Upper lobe of right lung (tissue), 1 donor: ENCODE data around the gene IHH. TPM values are rescaled to one million over a fixed set of nuclear protein-coding genes. Genes with fewer than 3 reads are reported as not detected.

Experiments used
- ATAC-seq: fragments of 200-7000 bp; cut with Tn5 transposase; one replicate; pipeline ENCODE4 v1.9.1; 2020; ENCODE audit warnings: mild to moderate bottlenecking, moderate library complexity
- DNase-seq: peaks from one replicate; pipeline ENCODE4 v3.0.0-alpha.2; 2020
- H3K27ac ChIP-seq: fragments of 200-600 bp; one replicate; pipeline ENCODE4 v1.8.0; 2022
- H3K27me3 ChIP-seq: fragments of 200-600 bp; one replicate; pipeline ENCODE4 v1.8.0; 2022; ENCODE audit warnings: mild to moderate bottlenecking
- H3K36me3 ChIP-seq: fragments of 200-600 bp; one replicate; pipeline ENCODE4 v1.8.0; 2022
- H3K4me1 ChIP-seq: fragments of 200-600 bp; one replicate; pipeline ENCODE4 v1.8.0; 2022
- H3K4me3 ChIP-seq: fragments of 200-600 bp; one replicate; pipeline ENCODE4 v1.8.0; 2022; ENCODE audit warnings: mild to moderate bottlenecking
- H3K9me3 ChIP-seq: fragments of 200-600 bp; one replicate; pipeline ENCODE4 v1.8.0; 2022
- intact Hi-C: fragments of 100-400 bp; cut with DNase I; formaldehyde crosslinking; loops from one replicate; pipeline ENCODE4 v1.11.0; 2022
- total RNA-seq: library from RNA; stranded (reverse); fragmentation: NEBNext Ultra II Directional; extraction: Animal tissue kit (Norgen Biotek cat#: 25700); gene quantifications from one replicate; pipeline ENCODE4 v1.2.1, GENCODE V29; 2021
- TF ChIP-seq, protein P1 (sequence below): fragments of 200-600 bp; IDR thresholded peaks from one replicate; pipeline ENCODE4 v1.8.0; 2022; ENCODE audit warnings: antibody characterized with exemption
- donor health status: DM: no; HTN: yes; CAD: no; lungs with severe emphysema.

The IHH gene
- total RNA-seq, 1 donor from 2014 or later = 0.69 TPM

DNA sequence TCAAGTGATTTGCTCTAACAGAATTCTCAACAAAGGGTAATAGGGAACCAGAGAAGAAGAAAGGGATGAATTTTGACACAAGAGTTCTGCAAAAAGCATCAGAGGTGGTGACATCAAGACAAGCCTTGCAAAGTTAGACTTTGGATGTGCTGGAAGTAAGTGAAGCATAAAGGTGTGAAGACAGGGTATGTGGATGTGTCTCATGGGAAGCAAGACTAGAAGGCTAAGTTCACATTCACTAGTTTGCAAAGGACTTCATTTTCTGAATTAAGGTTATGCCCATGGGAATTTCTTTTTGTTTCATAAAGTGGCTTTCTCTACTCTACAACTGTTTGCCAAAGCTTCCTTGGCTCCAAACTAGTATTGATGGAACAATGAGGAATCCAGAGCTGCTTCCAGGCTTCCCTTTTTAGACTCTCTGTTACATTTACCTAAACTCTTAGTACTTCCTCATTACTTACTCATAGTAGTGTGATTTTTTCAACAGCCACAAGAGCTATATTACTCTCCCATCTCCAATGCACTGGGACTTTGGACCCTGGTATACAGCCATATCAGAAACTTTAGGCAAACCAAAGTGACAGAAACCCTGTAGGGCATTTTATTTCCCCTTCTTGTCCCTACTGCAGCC lies 21.1 kb upstream of the IHH start:
- Histone ChIP-seq H3K9me3 (no peaks in the 10 kb centered on the region), H3K36me3 (peaks cover 13% of the 10 kb centered on the region), H3K4me1 (peaks cover 11% of the 10 kb centered on the region), H3K27ac (peak overlapping the region; percentile 30), H3K27me3 (no peaks in the 10 kb centered on the region), H3K4me3 (no peak overlapping the region)
- ATAC-seq (peak; percentile 42), DNase-seq (no peak)
- TF ChIP-seq, protein P1, sequence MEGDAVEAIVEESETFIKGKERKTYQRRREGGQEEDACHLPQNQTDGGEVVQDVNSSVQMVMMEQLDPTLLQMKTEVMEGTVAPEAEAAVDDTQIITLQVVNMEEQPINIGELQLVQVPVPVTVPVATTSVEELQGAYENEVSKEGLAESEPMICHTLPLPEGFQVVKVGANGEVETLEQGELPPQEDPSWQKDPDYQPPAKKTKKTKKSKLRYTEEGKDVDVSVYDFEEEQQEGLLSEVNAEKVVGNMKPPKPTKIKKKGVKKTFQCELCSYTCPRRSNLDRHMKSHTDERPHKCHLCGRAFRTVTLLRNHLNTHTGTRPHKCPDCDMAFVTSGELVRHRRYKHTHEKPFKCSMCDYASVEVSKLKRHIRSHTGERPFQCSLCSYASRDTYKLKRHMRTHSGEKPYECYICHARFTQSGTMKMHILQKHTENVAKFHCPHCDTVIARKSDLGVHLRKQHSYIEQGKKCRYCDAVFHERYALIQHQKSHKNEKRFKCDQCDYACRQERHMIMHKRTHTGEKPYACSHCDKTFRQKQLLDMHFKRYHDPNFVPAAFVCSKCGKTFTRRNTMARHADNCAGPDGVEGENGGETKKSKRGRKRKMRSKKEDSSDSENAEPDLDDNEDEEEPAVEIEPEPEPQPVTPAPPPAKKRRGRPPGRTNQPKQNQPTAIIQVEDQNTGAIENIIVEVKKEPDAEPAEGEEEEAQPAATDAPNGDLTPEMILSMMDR = no peak
- intact Hi-C loops = no loop called here

DNA sequence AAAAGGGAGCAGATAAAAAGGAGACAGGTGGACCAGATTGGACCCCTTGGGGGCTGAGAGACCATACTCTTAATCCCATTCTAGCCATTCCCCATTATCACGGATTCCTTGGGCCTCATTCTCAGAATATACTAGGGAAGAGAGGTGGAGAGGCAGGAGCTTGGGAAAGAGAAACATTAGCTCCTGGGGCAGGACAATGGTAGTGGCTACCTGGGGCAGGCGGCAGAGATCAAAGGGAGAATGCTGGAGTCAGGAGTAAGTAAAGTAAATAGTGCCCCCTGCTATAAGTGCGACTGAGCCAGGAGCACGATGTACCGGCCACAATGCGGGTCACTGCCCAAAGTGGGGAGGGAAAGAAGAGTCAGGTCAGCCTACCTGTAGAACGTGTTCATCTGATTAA lies 20.4 kb upstream of the IHH start:
- Histone ChIP-seq H3K27ac (no peak overlapping the region), H3K4me3 (no peak overlapping the region)
- no peak for ATAC-seq

DNA sequence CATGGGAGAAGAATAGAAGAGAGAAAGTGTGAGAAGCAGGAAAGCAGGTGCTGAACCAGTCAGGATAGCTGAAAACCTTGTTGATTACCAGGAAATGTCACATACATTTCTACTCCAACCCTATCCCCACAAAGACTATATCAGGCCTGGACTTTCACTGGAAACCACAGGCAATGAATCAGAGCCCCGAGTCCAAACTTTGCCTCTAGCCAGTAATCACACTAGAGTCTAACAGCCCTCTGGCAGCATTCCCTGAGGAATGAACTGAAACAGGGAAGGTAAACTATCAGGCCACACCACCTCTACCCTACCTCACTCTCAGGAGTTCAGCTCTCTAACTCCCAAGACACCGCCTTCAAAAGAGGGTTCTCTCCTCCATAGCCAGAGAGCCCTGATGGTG lies 18.7 kb upstream of the IHH start:
- Histone ChIP-seq H3K9me3 (no peaks in the 10 kb centered on the region), H3K27me3 (no peaks in the 10 kb centered on the region), H3K36me3 (peaks cover 31% of the 10 kb centered on the region), H3K27ac (no peak overlapping the region), H3K4me3 (no peak overlapping the region), H3K4me1 (peaks cover 8% of the 10 kb centered on the region)
- TF ChIP-seq, protein P1 = no peak
- ATAC-seq (no peak), DNase-seq (no peak)
- intact Hi-C loops = loop anchor here (10.0 kb wide), 1 partner anchor 45 kb away; no protein-coding TSS in a partner anchor

More for the DNA sequence above, 20.4 kb upstream of the IHH start:
- Histone ChIP-seq H3K9me3 (no peaks in the 10 kb centered on the region), H3K27me3 (no peaks in the 10 kb centered on the region), H3K4me1 (peaks cover 11% of the 10 kb centered on the region), H3K36me3 (peaks cover 19% of the 10 kb centered on the region)
- TF ChIP-seq, protein P1 = no peak
- no peak for DNase-seq
- intact Hi-C loops = no loop called here

DNA sequence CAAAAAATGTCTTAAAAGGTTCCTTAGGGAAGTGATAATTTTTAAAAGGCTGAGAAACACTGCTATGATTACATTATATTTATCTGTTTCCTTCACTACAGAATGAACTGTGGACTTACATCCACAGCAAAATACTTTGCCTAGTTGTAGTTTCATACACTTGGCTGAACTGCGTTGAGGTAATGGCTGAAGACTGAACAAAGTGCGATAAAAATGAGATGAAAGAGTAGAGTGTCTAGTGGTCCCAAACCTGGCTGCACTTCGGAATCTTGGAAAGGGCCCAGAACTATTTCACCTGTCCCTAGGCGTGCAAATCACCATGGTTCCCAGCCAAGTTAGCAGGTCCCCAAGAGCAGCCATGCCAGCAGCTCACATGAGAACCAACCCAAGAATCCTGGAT lies 18.2 kb upstream of the IHH start:
- ATAC-seq (no peak), DNase-seq (no peak)
- H3K27me3 ChIP-seq = no peaks in the 10 kb centered on the region
- TF ChIP-seq, protein P1 = no peak
- peaks cover 31% of the 10 kb centered on the region for H3K36me3 ChIP-seq
- H3K4me3 ChIP-seq = no peak overlapping the region
- H3K9me3 ChIP-seq = no peaks in the 10 kb centered on the region
- H3K27ac ChIP-seq = no peak overlapping the region
- peaks cover 5% of the 10 kb centered on the region for H3K4me1 ChIP-seq
- intact Hi-C loops = loop anchor here (10.0 kb wide), 1 partner anchor 46 kb away; no protein-coding TSS in a partner anchor

DNA sequence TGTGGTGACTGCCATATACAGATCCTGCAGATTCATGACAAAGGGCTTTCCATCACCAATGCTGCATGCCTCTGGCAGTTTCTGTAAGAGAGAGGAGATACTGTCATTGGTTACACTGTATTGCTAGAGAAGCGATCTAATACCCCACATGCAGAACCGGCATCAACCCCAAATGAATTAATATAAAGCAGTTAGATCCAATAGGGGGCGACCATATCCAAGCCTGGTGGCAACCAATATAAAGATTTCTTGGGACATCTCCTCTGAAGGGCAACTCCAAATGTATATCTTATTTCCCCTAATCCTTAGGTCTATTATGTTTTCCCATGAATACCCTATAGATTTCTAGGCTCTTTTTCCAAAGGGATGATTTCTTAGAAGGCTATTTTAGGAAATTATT lies 17.4 kb upstream of the IHH start:
- intact Hi-C loops = loop anchor here (10.0 kb wide), 1 partner anchor 47 kb away; no protein-coding TSS in a partner anchor
- no peaks in the 10 kb centered on the region for H3K9me3 ChIP-seq
- no peak for ATAC-seq
- no peak overlapping the region for H3K27ac ChIP-seq
- H3K27me3 ChIP-seq = no peaks in the 10 kb centered on the region
- peaks cover 31% of the 10 kb centered on the region for H3K36me3 ChIP-seq
- TF ChIP-seq, protein P1 = no peak
- H3K4me1 ChIP-seq = peaks cover 5% of the 10 kb centered on the region
- H3K4me3 ChIP-seq = no peak overlapping the region
- no peak for DNase-seq
